Upper lobe of right lung (tissue), 1 donor: ENCODE results near the gene ZG16. TPM values are rescaled to one million over a fixed set of nuclear protein-coding genes. Genes with fewer than 3 reads are reported as not detected.
A peak's percentile ranks its signal among the peaks of the same experiment; 100 is the strongest.
"Not testable (repeated sequence)": the region's sequence is repeated elsewhere in the genome, so short reads cannot be mapped to it uniquely, and the experiment has no call there.

Experiments used
- ATAC-seq: fragments of 200-7000 bp; cut with Tn5 transposase; one replicate; pipeline ENCODE4 v1.9.1; 2020; ENCODE audit warnings: mild to moderate bottlenecking, moderate library complexity
- DNase-seq: peaks from one replicate; pipeline ENCODE4 v3.0.0-alpha.2; 2020
- H3K27ac ChIP-seq: fragments of 200-600 bp; one replicate; pipeline ENCODE4 v1.8.0; 2022
- H3K27me3 ChIP-seq: fragments of 200-600 bp; one replicate; pipeline ENCODE4 v1.8.0; 2022; ENCODE audit warnings: mild to moderate bottlenecking
- H3K36me3 ChIP-seq: fragments of 200-600 bp; one replicate; pipeline ENCODE4 v1.8.0; 2022
- H3K4me1 ChIP-seq: fragments of 200-600 bp; one replicate; pipeline ENCODE4 v1.8.0; 2022
- H3K4me3 ChIP-seq: fragments of 200-600 bp; one replicate; pipeline ENCODE4 v1.8.0; 2022; ENCODE audit warnings: mild to moderate bottlenecking
- H3K9me3 ChIP-seq: fragments of 200-600 bp; one replicate; pipeline ENCODE4 v1.8.0; 2022
- CTCF ChIP-seq: fragments of 200-600 bp; IDR thresholded peaks from one replicate; pipeline ENCODE4 v1.8.0; 2022; ENCODE audit warnings: antibody characterized with exemption
- intact Hi-C: fragments of 100-400 bp; cut with DNase I; formaldehyde crosslinking; loops from one replicate; pipeline ENCODE4 v1.11.0; 2022
- total RNA-seq: library from RNA; stranded (reverse); fragmentation: NEBNext Ultra II Directional; extraction: Animal tissue kit (Norgen Biotek cat#: 25700); gene quantifications from one replicate; pipeline ENCODE4 v1.2.1, GENCODE V29; 2021
- donor health status: DM: no; HTN: yes; CAD: no; lungs with severe emphysema.

The ZG16 gene
- total RNA-seq, 1 donor from 2014 or later: not detected

GRCh38 chr16:29743475-29743826 is 34.6 kb upstream of the ZG16 start:
- H3K4me1 ChIP-seq: no peaks in the 10 kb centered on the region
- ATAC-seq: no peak
- intact Hi-C loops: no loop called here

GRCh38 chr16:29743827-29744531 is 34.1 kb upstream of the ZG16 start:
- H3K27ac ChIP-seq: peak overlapping the region; percentile 80
- ATAC-seq (no peak), DNase-seq (no peak)
- peak overlapping the region; percentile 53 for H3K4me3 ChIP-seq
- no peaks in the 10 kb centered on the region for H3K4me1 ChIP-seq
- H3K27me3 ChIP-seq: no peaks in the 10 kb centered on the region
- intact Hi-C loops: no loop called here
- TF ChIP-seq CTCF: no peak
- H3K9me3 ChIP-seq: no peaks in the 10 kb centered on the region
- no peaks in the 10 kb centered on the region for H3K36me3 ChIP-seq

More at GRCh38 chr16:29743475-29743826, 34.6 kb upstream of the ZG16 start:
- no peak for TF ChIP-seq CTCF
- H3K27me3 ChIP-seq: no peaks in the 10 kb centered on the region
- H3K27ac ChIP-seq: no peak overlapping the region
- H3K9me3 ChIP-seq: no peaks in the 10 kb centered on the region
- no peaks in the 10 kb centered on the region for H3K36me3 ChIP-seq
- H3K4me3 ChIP-seq: no peak overlapping the region
- no peak for DNase-seq

- no peak for TF ChIP-seq CTCF
- H3K9me3 ChIP-seq: no peaks in the 10 kb centered on the region
- peak overlapping the region; percentile 53 for H3K4me3 ChIP-seq
- intact Hi-C loops: no loop called here
- peak overlapping the region; percentile 80 for H3K27ac ChIP-seq
- H3K4me1 ChIP-seq: no peaks in the 10 kb centered on the region
- H3K36me3 ChIP-seq: no peaks in the 10 kb centered on the region
- H3K27me3 ChIP-seq: no peaks in the 10 kb centered on the region
- no peak for ATAC-seq
- DNase-seq: no peak
Measured at GRCh38 chr16:29744541-29745101, 33.4 kb upstream of the ZG16 start.

GRCh38 chr16:29745121-29745852 is 32.8 kb upstream of the ZG16 start:
- no peaks in the 10 kb centered on the region for H3K36me3 ChIP-seq
- intact Hi-C loops: no loop called here
- ATAC-seq (peak; percentile 70), DNase-seq (peak; percentile 68)
- H3K27me3 ChIP-seq: no peaks in the 10 kb centered on the region
- peak overlapping the region; percentile 53 for H3K4me3 ChIP-seq
- TF ChIP-seq CTCF: no peak
- no peaks in the 10 kb centered on the region for H3K9me3 ChIP-seq
- H3K27ac ChIP-seq: peak overlapping the region; percentile 80
- no peaks in the 10 kb centered on the region for H3K4me1 ChIP-seq

- Histone ChIP-seq H3K36me3 (no peaks in the 10 kb centered on the region), H3K27me3 (no peaks in the 10 kb centered on the region), H3K9me3 (no peaks in the 10 kb centered on the region), H3K27ac (peak within 1 kb of the TSS; percentile 80), H3K4me1 (no peaks in the 10 kb centered on the region), H3K4me3 (peak within 1 kb of the TSS; percentile 53)
- no peak for TF ChIP-seq CTCF
- ATAC-seq (peak; percentile 95), DNase-seq (peak; percentile 91)
- intact Hi-C loops: no loop called here
Measured at GRCh38 chr16:29745853-29746345, 32.2 kb upstream of the ZG16 start, which contains the start of gene C16orf54. C16orf54 (minus strand) TSS chr16:29745990; CDS start chr16:29744951, 1,039 bp downstream.

- H3K36me3 ChIP-seq, H3K4me1 ChIP-seq, ATAC-seq, H3K27me3 ChIP-seq, DNase-seq, H3K9me3 ChIP-seq, intact Hi-C loops: not testable (repeated sequence)
- Histone ChIP-seq H3K4me3 (peak overlapping the region; percentile 53), H3K27ac (peak overlapping the region; percentile 80)
Measured at GRCh38 chr16:29746518-29746917, 31.5 kb upstream of the ZG16 start.
